GM12874 (cell line): Measurements from ENCODE around the gene CRACDL.

Source experiments
- TF ChIP-seq, protein P1 (sequence below): IDR thresholded peaks from 2 replicates; pipeline ENCODE4 v1.5.1; 2011; ENCODE audit warnings: low read depth, mild to moderate bottlenecking, control low read depth, low read length, moderate library complexity; ENCODE audit not compliant: insufficient read depth

The CRACDL gene

DNA sequence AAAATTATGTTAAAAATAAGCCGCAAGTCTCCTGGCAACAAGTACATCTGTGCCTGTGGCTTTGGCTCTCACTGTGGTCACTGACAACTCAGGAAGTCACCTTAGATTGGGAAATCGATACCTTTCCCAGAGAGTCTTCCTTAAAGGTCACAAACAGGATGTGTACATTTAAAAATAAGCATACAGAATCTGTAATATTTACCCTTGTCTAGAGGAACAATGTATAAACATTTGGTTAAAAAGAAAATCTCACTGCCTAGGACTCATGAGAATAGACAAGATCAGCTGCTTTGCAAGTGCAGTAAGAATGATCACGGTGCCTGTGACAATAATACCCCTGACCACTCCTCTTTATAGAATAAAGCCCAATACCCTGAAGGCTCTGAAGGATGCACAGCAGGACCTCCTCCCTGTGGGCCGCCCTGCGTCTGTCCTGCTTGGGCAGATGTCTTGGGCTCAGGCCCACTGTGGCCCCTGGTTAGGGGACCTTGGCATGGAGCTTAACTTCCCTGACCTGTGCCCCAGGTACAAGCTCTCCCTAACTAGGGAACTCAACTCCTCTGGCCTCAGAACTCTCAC lies 107.1 kb downstream of the CRACDL start:
- TF ChIP-seq, protein P1, sequence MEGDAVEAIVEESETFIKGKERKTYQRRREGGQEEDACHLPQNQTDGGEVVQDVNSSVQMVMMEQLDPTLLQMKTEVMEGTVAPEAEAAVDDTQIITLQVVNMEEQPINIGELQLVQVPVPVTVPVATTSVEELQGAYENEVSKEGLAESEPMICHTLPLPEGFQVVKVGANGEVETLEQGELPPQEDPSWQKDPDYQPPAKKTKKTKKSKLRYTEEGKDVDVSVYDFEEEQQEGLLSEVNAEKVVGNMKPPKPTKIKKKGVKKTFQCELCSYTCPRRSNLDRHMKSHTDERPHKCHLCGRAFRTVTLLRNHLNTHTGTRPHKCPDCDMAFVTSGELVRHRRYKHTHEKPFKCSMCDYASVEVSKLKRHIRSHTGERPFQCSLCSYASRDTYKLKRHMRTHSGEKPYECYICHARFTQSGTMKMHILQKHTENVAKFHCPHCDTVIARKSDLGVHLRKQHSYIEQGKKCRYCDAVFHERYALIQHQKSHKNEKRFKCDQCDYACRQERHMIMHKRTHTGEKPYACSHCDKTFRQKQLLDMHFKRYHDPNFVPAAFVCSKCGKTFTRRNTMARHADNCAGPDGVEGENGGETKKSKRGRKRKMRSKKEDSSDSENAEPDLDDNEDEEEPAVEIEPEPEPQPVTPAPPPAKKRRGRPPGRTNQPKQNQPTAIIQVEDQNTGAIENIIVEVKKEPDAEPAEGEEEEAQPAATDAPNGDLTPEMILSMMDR: no peak

DNA sequence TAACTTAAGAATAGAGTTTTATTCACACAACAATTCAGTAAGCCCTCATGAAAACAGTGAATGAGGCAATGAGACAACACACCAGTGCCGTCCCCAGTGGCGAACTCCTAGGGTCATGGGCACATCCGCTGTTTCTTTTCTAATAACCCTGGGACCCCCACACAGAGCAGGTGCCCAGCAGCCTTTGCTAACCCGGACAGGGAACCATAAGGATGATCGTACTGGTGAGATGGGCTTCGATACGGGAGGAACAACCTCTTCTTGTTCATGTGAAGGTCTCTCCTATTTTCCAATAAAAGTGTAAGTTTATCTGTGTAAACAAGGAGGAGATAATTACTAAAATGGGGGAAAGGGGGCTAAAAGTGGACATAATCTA lies 107.7 kb downstream of the CRACDL start:
- TF ChIP-seq, protein P1: no peak

DNA sequence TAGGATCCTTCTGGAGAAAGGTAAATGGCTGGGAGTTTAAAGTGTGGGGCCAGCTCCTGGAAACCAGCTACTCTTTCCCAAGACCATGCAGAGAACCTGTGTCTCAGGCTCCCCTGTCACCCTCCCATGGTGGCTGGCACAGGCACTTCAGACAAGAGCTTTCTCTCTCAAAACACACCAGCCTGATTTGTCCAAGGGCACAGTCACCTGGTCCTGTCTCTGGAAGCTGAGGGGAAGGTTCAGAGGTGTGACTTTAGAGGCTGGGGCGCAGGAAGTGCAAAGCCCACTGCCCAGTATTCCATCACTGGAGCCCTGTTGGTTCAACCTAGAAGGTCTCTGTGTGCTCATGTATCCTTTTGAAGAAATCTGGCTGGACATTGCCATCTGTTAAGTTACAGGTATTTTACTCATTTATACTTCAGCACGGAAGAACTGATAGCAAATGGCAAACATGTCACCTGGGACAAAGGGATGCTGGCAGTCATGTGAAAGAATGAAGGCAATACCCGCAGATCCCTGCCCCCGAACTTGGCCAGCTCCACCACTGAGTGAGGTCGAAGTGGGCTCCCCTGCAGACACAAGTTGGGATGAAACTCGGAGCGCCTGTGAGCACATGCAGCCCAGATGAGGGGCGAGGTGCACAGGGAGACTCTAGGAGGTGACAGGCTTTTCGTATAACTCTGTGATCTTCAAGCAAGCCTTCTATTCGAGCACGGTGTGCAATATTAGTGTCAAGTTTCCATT lies 108.2 kb downstream of the CRACDL start:
- TF ChIP-seq, protein P1: no peak

DNA sequence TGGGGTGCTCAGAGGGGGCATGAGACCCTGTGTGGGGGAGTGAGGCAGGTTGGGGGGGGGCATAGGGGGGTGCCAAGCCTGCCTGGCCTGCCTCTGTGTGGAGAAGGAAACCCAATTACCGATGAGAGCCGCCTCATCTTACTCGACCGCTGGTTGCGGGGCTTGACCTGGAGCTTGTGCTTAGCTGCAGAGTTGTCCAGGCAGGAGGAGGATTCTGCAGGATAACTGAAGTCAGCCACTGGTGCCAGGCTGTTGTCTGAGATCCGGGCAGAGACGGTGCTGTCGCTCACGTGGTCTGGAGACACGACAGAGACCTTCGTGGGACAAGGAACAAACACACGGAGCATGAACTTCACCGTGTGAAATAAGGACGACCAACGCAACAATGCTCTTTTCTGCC lies 109.2 kb downstream of the CRACDL start:
- TF ChIP-seq, protein P1: no peak

DNA sequence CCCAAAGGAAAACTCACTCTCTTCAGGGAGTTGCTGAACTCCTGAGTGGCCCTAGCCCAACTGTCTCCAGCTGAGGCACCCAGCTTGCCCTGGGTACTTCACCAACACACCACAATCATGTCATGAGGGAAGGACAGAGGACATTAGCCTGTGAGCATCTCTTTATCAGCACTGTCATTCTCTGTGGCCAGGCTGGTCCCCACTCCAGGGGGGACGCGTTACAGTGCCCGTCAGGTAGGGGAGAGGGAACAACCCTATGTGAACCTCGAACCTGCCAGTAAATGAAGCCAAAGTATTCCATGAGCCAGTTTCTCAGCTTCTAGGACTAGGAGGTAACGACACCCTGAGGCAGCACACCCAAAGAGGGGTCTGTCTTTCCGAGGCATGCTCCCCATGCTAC lies 110.2 kb downstream of the CRACDL start:
- TF ChIP-seq, protein P1: no peak

DNA sequence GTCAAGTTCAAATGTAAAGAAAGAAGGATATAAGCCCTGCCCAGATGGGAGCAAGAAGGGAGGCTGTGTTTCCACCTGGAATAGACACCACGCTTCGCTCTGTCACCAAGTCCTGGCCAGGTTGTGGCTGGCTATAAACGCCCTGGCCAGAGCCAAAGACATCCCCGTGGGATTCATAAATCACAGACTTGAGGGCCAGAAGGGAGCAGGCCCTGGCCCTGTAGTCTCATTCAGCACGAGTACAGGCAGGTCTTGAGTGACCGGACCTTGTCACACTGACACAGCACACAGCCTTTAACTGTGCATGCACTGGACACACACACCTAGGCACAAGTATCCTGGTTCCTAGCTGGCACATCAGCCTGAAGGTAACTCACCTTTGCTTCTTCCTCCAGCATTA lies 110.6 kb downstream of the CRACDL start:
- TF ChIP-seq, protein P1: no peak

DNA sequence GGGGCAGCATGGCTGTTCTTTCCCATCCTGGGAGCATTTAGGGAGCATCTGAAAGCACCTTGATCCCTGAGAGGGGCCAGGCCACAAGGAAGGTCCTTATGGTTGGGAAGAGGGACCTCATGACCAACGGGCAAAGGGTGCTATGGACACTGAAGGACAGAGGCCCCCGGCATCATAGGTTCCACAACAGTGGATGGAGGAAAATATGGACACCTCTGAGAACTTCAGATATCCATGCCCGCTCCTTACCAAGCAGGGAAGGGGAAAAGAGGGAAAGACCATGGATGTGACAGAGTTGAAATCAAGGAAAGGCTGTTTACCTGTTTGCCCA lies 111.0 kb downstream of the CRACDL start:
- TF ChIP-seq, protein P1: no peak
